GM12878 (cell line): ENCODE data around the gene TXNDC15. TPM values are rescaled to one million over a fixed set of nuclear protein-coding genes. Genes with fewer than 3 reads are reported as not detected.

Source experiments
- CTCF ChIP-seq, 3 experiments: IDR thresholded peaks in 2 of 3; conservative IDR thresholded peaks in 1 of 3; 2 replicates each; pipeline ENCODE4 v1.5.1; 2011; ENCODE audit warnings: low read depth in 3 of 3, low read length in 3 of 3, mild to moderate bottlenecking in 3 of 3, control low read depth in 2 of 3, moderate library complexity in 2 of 3, inconsistent platforms in 1 of 3, mixed read lengths in 1 of 3; ENCODE audit not compliant: control insufficient read depth in 2 of 3, insufficient read depth in 1 of 3; ENCODE audit errors: extremely low read depth in 1 of 3
- CUX1 ChIP-seq: IDR thresholded peaks from 2 replicates; pipeline ENCODE4 v1.6.1; 2012; ENCODE audit warnings: improper control_type of control experiment, low read depth, low read length; ENCODE audit not compliant: insufficient replicate concordance
- JUND ChIP-seq: IDR thresholded peaks from 2 replicates; pipeline ENCODE4 v1.6.1; 2012; ENCODE audit warnings: low read depth, mild to moderate bottlenecking, low read length, improper control_type of control experiment, moderate library complexity
- MYC ChIP-seq: IDR thresholded peaks from 2 replicates; pipeline ENCODE4 v1.6.1; 2011; ENCODE audit warnings: mild to moderate bottlenecking, low read length, moderate library complexity, inconsistent platforms; ENCODE audit not compliant: insufficient read depth, insufficient replicate concordance, insufficient read length, severe bottlenecking
- NBN ChIP-seq: fragments of 450-650 bp; IDR thresholded peaks from 2 replicates; pipeline ENCODE4 v1.6.1; 2016
- NKRF ChIP-seq: fragments of 450-650 bp; conservative IDR thresholded peaks from 2 replicates; pipeline ENCODE4 v1.6.1; 2017; ENCODE audit warnings: mild to moderate bottlenecking, moderate library complexity
- PBX3 ChIP-seq: IDR thresholded peaks from 2 replicates; pipeline ENCODE4 v1.6.1; 2011; ENCODE audit warnings: mild to moderate bottlenecking, low read depth, low read length, moderate library complexity; ENCODE audit not compliant: insufficient replicate concordance
- PKNOX1 ChIP-seq: fragments of 450-650 bp; IDR thresholded peaks from 2 replicates; pipeline ENCODE4 v1.6.1; 2016; ENCODE audit warnings: mild to moderate bottlenecking
- POLR2AphosphoS2 ChIP-seq: IDR thresholded peaks from 2 replicates; pipeline ENCODE4 v1.6.1; 2011; ENCODE audit warnings: low read depth, mild to moderate bottlenecking, low read length, improper control_type of control experiment, moderate library complexity
- RBBP5 ChIP-seq: fragments of 200-600 bp; sonication (generic); conservative IDR thresholded peaks from 2 replicates; pipeline ENCODE4 v1.6.1; 2016
- SMAD1 ChIP-seq: fragments of 450-650 bp; IDR thresholded peaks from 2 replicates; pipeline ENCODE4 v1.6.1; 2018; ENCODE audit warnings: mild to moderate bottlenecking, low read depth; ENCODE audit not compliant: partially characterized antibody
- TCF12 ChIP-seq: IDR thresholded peaks from 2 replicates; pipeline ENCODE4 v1.6.1; 2011; ENCODE audit warnings: low read depth, mild to moderate bottlenecking, low read length
- WRNIP1 ChIP-seq: IDR thresholded peaks from 2 replicates; pipeline ENCODE4 v1.6.1; 2011; ENCODE audit warnings: low read depth, low read length, improper control_type of control experiment, borderline replicate concordance
- ZNF207 ChIP-seq: fragments of 450-650 bp; IDR thresholded peaks from 2 replicates; pipeline ENCODE4 v1.6.1; 2014; ENCODE audit warnings: antibody characterized with exemption, mild to moderate bottlenecking, borderline replicate concordance
- polyA plus RNA-seq, 11 experiments: library from polyadenylated mRNA; depleted of rRNA in 4 of 11; unstranded in 6 of 11; stranded (reverse) in 5 of 11; fragments of >200 nt; fragmentation: Nextera tagmentation in 4 of 11; fragmentation: Illumina TruSeq in 1 of 11; extraction: Ambion mirVana in 4 of 11; extraction: Trizol in 1 of 11; gene quantifications; 1 replicate in 1 of 11; 2 replicates in 10 of 11; pipeline versions ENCODE4 v1.2.1 to v1.2.3, GENCODE V29; 2011 to 2016; ENCODE audit warnings: inconsistent platforms in 2 of 11, missing spikeins in 2 of 11, low read depth in 1 of 11
- total RNA-seq, 4 experiments: library from RNA; depleted of rRNA in 3 of 4; stranded (reverse); fragments of >200 nt in 3 of 4; fragmentation: Illumina TruSeq in 1 of 4; extraction: Trizol in 1 of 4; gene quantifications; 2 replicates each; pipeline versions ENCODE4 v1.2.1 to v1.2.3, GENCODE V29; 2013 to 2021

TXNDC15 gene
- total and polyA plus RNA-seq, 10 of the 15 experiments (the other 5 are each of a cell fraction or from before 2014, with no cell fraction given) = 8.1 to 60.6 (median 38.1) TPM

GRCh38 chr5:134845852-134846640 lies 28.1 kb upstream of the TXNDC15 start, which contains the start of gene C5orf24 (continued):
- TF ChIP-seq CUX1 (no peak), JUND (no peak), WRNIP1 (no peak), MYC (peak; percentile 62), PKNOX1 (no peak), CTCF (IDR thresholded peaks at IDR 0.05 in 2 of 3, conservative IDR thresholded peaks at IDR 0.05 in 1 of 3; ENCODE audit: control insufficient read depth in 2 of 3, extremely low read depth in 1 of 3, insufficient read depth in 1 of 3, low read depth in 3 of 3, low read length in 3 of 3) (no peak), NBN (no peak), PBX3 (no peak), NKRF (peak; percentile 96), RBBP5 (no peak), TCF12 (0 out of 2 replicates have a peak, but pooled peaks have one; percentile 35), SMAD1 (no peak), ZNF207 (0 out of 2 replicates have a peak, but pooled peaks have one; percentile 87), POLR2AphosphoS2 (peak; percentile 95)
